ENCODE measurements around the gene MAP4K2. TPM values are rescaled to one million over a fixed set of nuclear protein-coding genes. Genes with fewer than 3 reads are reported as not detected.

The MAP4K2 gene
- total RNA-seq, 5 donors from 2014 or later (not counting 1 experiment from before 2014, with no cell fraction given), result 80.9 to 131 (median 102) TPM

GRCh38 chr11:64752175-64752970 is 50.6 kb downstream of the MAP4K2 start:
- Histone ChIP-seq H3K27me3 (replicated peaks in 1 of 2; ENCODE audit: control insufficient read depth in 2 of 2, extremely low read depth in 1 of 2, insufficient read depth in 2 of 2, low read length in 1 of 2) (no peaks in the 10 kb centered on the region), H3K4me1 (ENCODE audit: control insufficient read depth in 1 of 2, extremely low read depth in 1 of 2, insufficient read depth in 2 of 2, low read length in 2 of 2) (peaks cover 0 to 51% of the 10 kb centered on the region in 2 experiments), H3K27ac (ENCODE audit: low read length) (no peak overlapping the region), H3K9me3 (no peaks in the 10 kb centered on the region), H3K4me3 (ENCODE audit: control insufficient read depth in 1 of 2, extremely low read depth in 1 of 2, low read length in 1 of 2) (no peak overlapping the region), H3K36me3 (ENCODE audit: control insufficient read depth in 2 of 2, extremely low read depth in 1 of 2, insufficient read depth in 1 of 2, low read length in 1 of 2) (peaks cover 13 to 25% of the 10 kb centered on the region in 2 donors)
- H3K27ac Mint-ChIP-seq, result peak overlapping the region; percentile 48
- DNase-seq (no peak), ATAC-seq (replicated peaks in 1 of 4) (no peak)
- H3K9me3 Mint-ChIP-seq, result no peaks in the 10 kb centered on the region
- ChIA-PET POLR2A (interaction anchor here (0.6 to 1.4 kb wide), 2 partner anchors 20 kb away, joined by 3 read pairs; no protein-coding TSS in a partner anchor), CTCF (no interaction called here)
- peaks cover 23 to 37% (median 34%) of the 10 kb centered on the region in 3 donors for H3K4me1 Mint-ChIP-seq
- H3K36me3 Mint-ChIP-seq, result peaks cover 17% of the 10 kb centered on the region
- no peak overlapping the region for H3K4me3 Mint-ChIP-seq
- no peaks in the 10 kb centered on the region for H3K27me3 Mint-ChIP-seq
- 94% methylated on average over 14 of the region's 14 CpGs for WGBS (ENCODE audit: insufficient coverage)

DNA sequence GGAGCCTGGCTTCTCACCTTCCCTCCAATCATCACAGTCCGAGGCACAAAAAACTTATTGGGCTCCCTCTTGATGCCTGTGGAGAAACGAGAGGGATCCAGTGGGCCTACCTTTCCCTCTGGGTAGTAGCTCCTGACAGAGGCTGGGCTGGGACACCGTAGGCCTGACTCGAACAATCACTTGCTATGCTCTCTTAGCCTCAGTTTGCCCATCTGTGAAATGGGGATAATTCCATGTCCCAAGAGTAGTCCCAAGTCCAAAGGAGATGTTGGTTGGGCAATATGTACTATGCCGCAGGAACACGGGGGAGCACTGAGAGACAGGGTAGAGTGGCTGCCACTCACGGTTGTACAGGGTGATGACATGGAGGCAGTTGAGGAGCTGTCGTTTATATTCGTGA is 51.4 kb downstream of the MAP4K2 start:
- Mint-ChIP-seq H3K4me1 (peaks cover 22 to 39% (median 34%) of the 10 kb centered on the region in 3 donors), H3K27ac (peak overlapping the region; percentile 48 to 80), H3K4me3 (no peak overlapping the region), H3K9me3 (no peaks in the 10 kb centered on the region), H3K36me3 (peaks cover 17% of the 10 kb centered on the region), H3K27me3 (no peaks in the 10 kb centered on the region)
- CTCF ChIA-PET, result interaction anchor here in 1 of 2 donors (1.7 kb wide), 1 partner anchor 8 kb away, joined by 7 read pairs; the partner anchor contains the start of gene PYGM
- Histone ChIP-seq H3K4me1 (ENCODE audit: control insufficient read depth in 1 of 2, extremely low read depth in 1 of 2, insufficient read depth in 2 of 2, low read length in 2 of 2) (peaks cover 2 to 51% of the 10 kb centered on the region in 2 experiments), H3K9me3 (no peaks in the 10 kb centered on the region), H3K27ac (ENCODE audit: low read length) (no peak overlapping the region), H3K27me3 (replicated peaks in 1 of 2; ENCODE audit: control insufficient read depth in 2 of 2, extremely low read depth in 1 of 2, insufficient read depth in 2 of 2, low read length in 1 of 2) (no peaks in the 10 kb centered on the region), H3K36me3 (ENCODE audit: control insufficient read depth in 2 of 2, extremely low read depth in 1 of 2, insufficient read depth in 1 of 2, low read length in 1 of 2) (peaks cover 12 to 22% of the 10 kb centered on the region in 2 donors), H3K4me3 (ENCODE audit: control insufficient read depth in 1 of 2, extremely low read depth in 1 of 2, low read length in 1 of 2) (no peak overlapping the region)
- POLR2A ChIA-PET, result interaction anchor here (0.6 to 1.4 kb wide), 2 partner anchors 20 to 21 kb away, joined by 3 read pairs; no protein-coding TSS in a partner anchor
- DNase-seq (no peak), ATAC-seq (replicated peaks in 1 of 4) (no peak)
- WGBS (ENCODE audit: insufficient coverage), result 85% methylated on average over 7 of the region's 9 CpGs

DNA sequence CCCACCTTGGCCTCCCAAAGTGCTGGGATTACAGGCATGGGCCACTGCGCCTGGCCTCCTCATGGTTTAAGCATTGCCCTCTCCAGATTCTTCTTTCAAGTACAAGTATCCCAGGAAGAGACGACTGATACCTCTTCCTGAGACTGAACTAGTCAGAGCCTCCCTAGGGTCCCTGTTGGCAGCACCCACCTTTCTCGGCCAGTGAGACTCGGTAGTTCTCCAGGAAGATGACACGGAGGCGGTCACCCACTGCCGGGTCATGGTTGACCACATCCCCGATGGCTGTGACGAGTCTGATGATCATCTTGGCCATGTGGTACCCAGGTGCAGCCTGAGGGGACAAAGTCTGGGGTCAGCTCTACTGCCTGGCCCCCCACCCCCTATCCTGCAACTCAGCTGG is 51.9 kb downstream of the MAP4K2 start:
- Mint-ChIP-seq H3K27me3 (no peaks in the 10 kb centered on the region), H3K4me1 (peaks cover 27 to 43% (median 38%) of the 10 kb centered on the region in 3 donors), H3K9me3 (no peaks in the 10 kb centered on the region), H3K36me3 (peaks cover 17% of the 10 kb centered on the region), H3K27ac (peak overlapping the region; percentile 89 to 90), H3K4me3 (peak overlapping the region in 1 of 3 donors; percentile 52)
- WGBS (ENCODE audit: insufficient coverage), result 92% methylated on average over 9 of the region's 9 CpGs
- Histone ChIP-seq H3K4me1 (ENCODE audit: control insufficient read depth in 1 of 2, extremely low read depth in 1 of 2, insufficient read depth in 2 of 2, low read length in 2 of 2) (peaks cover 6 to 53% of the 10 kb centered on the region in 2 experiments), H3K27ac (ENCODE audit: low read length) (no peak overlapping the region), H3K4me3 (ENCODE audit: control insufficient read depth in 1 of 2, extremely low read depth in 1 of 2, low read length in 1 of 2) (no peak overlapping the region), H3K36me3 (ENCODE audit: control insufficient read depth in 2 of 2, extremely low read depth in 1 of 2, insufficient read depth in 1 of 2, low read length in 1 of 2) (peaks cover 12 to 22% of the 10 kb centered on the region in 2 donors), H3K9me3 (no peaks in the 10 kb centered on the region), H3K27me3 (replicated peaks in 1 of 2; ENCODE audit: control insufficient read depth in 2 of 2, extremely low read depth in 1 of 2, insufficient read depth in 2 of 2, low read length in 1 of 2) (no peaks in the 10 kb centered on the region)
- CTCF ChIA-PET, result interaction anchor here in 1 of 2 donors (1.7 kb wide), 1 partner anchor 9 kb away, joined by 7 read pairs; the partner anchor contains the start of gene PYGM
- no peak for DNase-seq
- no peak for ATAC-seq (replicated peaks in 1 of 4)
- POLR2A ChIA-PET, result interaction anchor here in 1 of 2 donors (1.4 kb wide), 1 partner anchor 21 kb away, joined by 3 read pairs; no protein-coding TSS in a partner anchor

- Mint-ChIP-seq H3K9me3 (no peaks in the 10 kb centered on the region), H3K4me1 (peaks cover 27 to 45% (median 39%) of the 10 kb centered on the region in 3 donors), H3K36me3 (peaks cover 17% of the 10 kb centered on the region), H3K4me3 (peak overlapping the region in 1 of 3 donors; percentile 52), H3K27ac (peak overlapping the region; percentile 89 to 90), H3K27me3 (no peaks in the 10 kb centered on the region)
- Histone ChIP-seq H3K36me3 (ENCODE audit: control insufficient read depth in 2 of 2, extremely low read depth in 1 of 2, insufficient read depth in 1 of 2, low read length in 1 of 2) (peaks cover 8 to 22% of the 10 kb centered on the region in 2 donors), H3K9me3 (no peaks in the 10 kb centered on the region), H3K4me1 (ENCODE audit: control insufficient read depth in 1 of 2, extremely low read depth in 1 of 2, insufficient read depth in 2 of 2, low read length in 2 of 2) (peaks cover 6 to 54% of the 10 kb centered on the region in 2 experiments), H3K27me3 (replicated peaks in 1 of 2; ENCODE audit: control insufficient read depth in 2 of 2, extremely low read depth in 1 of 2, insufficient read depth in 2 of 2, low read length in 1 of 2) (no peaks in the 10 kb centered on the region), H3K4me3 (ENCODE audit: control insufficient read depth in 1 of 2, extremely low read depth in 1 of 2, low read length in 1 of 2) (no peak overlapping the region), H3K27ac (ENCODE audit: low read length) (no peak overlapping the region)
- ATAC-seq (replicated peaks in 1 of 4) (no peak), DNase-seq (peak in 1 of 35 experiments; percentile 55)
- WGBS (ENCODE audit: insufficient coverage), result 98% methylated on average over 8 of the region's 13 CpGs
- POLR2A ChIA-PET, result interaction anchor here in 1 of 2 donors (1.4 kb wide), 1 partner anchor 22 kb away, joined by 3 read pairs; no protein-coding TSS in a partner anchor
- CTCF ChIA-PET, result interaction anchor here in 1 of 2 donors (1.7 kb wide), 1 partner anchor 10 kb away, joined by 7 read pairs; the partner anchor contains the start of gene PYGM
Observed at GRCh38 chr11:64750361-64751054, 52.5 kb downstream of the MAP4K2 start.

GRCh38 chr11:64747961-64748665 is 54.9 kb downstream of the MAP4K2 start:
- H3K36me3 Mint-ChIP-seq, result peaks cover 15% of the 10 kb centered on the region
- no peak overlapping the region for H3K27ac ChIP-seq (ENCODE audit: low read length)
- no peaks in the 10 kb centered on the region for H3K9me3 Mint-ChIP-seq
- no peak overlapping the region for H3K4me3 ChIP-seq (ENCODE audit: control insufficient read depth in 1 of 2, extremely low read depth in 1 of 2, low read length in 1 of 2)
- H3K4me1 ChIP-seq (ENCODE audit: control insufficient read depth in 1 of 2, extremely low read depth in 1 of 2, insufficient read depth in 2 of 2, low read length in 2 of 2), result peaks cover 6 to 54% of the 10 kb centered on the region in 2 experiments
- peaks cover 3 to 17% of the 10 kb centered on the region in 2 donors for H3K36me3 ChIP-seq (ENCODE audit: control insufficient read depth in 2 of 2, extremely low read depth in 1 of 2, insufficient read depth in 1 of 2, low read length in 1 of 2)
- H3K27me3 Mint-ChIP-seq, result no peaks in the 10 kb centered on the region
- peaks cover 30 to 51% (median 47%) of the 10 kb centered on the region in 3 donors for H3K4me1 Mint-ChIP-seq
- CTCF ChIA-PET, result interaction anchor here in 1 of 2 donors (0.7 to 1.0 kb wide), 3 partner anchors 12 to 27 kb away, joined by 3 to 4 read pairs (median 3); partner anchors contain the start of gene PYGM
- H3K4me3 Mint-ChIP-seq, result peak overlapping the region in 2 of 3 donors; percentile 2 to 9
- H3K9me3 ChIP-seq, result no peaks in the 10 kb centered on the region
- DNase-seq (no peak), ATAC-seq (replicated peaks in 1 of 4) (no peak)
- 95% methylated on average over 9 of the region's 15 CpGs for WGBS (ENCODE audit: insufficient coverage)
- H3K27me3 ChIP-seq (replicated peaks in 1 of 2; ENCODE audit: control insufficient read depth in 2 of 2, extremely low read depth in 1 of 2, insufficient read depth in 2 of 2, low read length in 1 of 2), result no peaks in the 10 kb centered on the region
- H3K27ac Mint-ChIP-seq, result peak overlapping the region; percentile 83 to 89
- POLR2A ChIA-PET, result interaction anchor here (1.2 to 1.8 kb wide), 2 partner anchors 13 to 17 kb away, joined by 3 to 12 read pairs; no protein-coding TSS in a partner anchor

Data from T-cell (primary cell).